Measurements from ENCODE around the gene CARMIL1.

The CARMIL1 gene

GRCh38 chr6:25450469-25451198 is 171.5 kb downstream of the CARMIL1 start:
- DNase-seq: no peak

- DNase-seq: no peak
Measured at GRCh38 chr6:25452031-25452430, 172.9 kb downstream of the CARMIL1 start.

- no peak for DNase-seq
Measured at GRCh38 chr6:25453288-25453687, 174.1 kb downstream of the CARMIL1 start.

GRCh38 chr6:25454136-25454535 is 175.0 kb downstream of the CARMIL1 start:
- no peak for DNase-seq

- DNase-seq: no peak
Measured at GRCh38 chr6:25456249-25457040, 177.3 kb downstream of the CARMIL1 start.

GRCh38 chr6:25457516-25457915 is 178.3 kb downstream of the CARMIL1 start:
- DNase-seq: no peak

- DNase-seq: no peak
Measured at GRCh38 chr6:25458485-25458884, 179.3 kb downstream of the CARMIL1 start.

- DNase-seq: no peak
Measured at GRCh38 chr6:25462235-25462897, 183.2 kb downstream of the CARMIL1 start.

- no peak for DNase-seq
Measured at GRCh38 chr6:25463441-25463840, 184.3 kb downstream of the CARMIL1 start.

GRCh38 chr6:25464225-25464624 is 185.1 kb downstream of the CARMIL1 start:
- no peak for DNase-seq

GRCh38 chr6:25465941-25466340 is 186.8 kb downstream of the CARMIL1 start:
- DNase-seq: no peak

GRCh38 chr6:25468881-25469280 is 189.7 kb downstream of the CARMIL1 start:
- DNase-seq: no peak

GRCh38 chr6:25469797-25470388 is 190.7 kb downstream of the CARMIL1 start:
- no peak for DNase-seq

- DNase-seq: no peak
Measured at GRCh38 chr6:25472306-25472705, 193.1 kb downstream of the CARMIL1 start.

- DNase-seq: no peak
Measured at GRCh38 chr6:25472906-25473305, 193.7 kb downstream of the CARMIL1 start.

GRCh38 chr6:25473447-25473846 is 194.3 kb downstream of the CARMIL1 start:
- DNase-seq: no peak

GRCh38 chr6:25476126-25476525 is 197.0 kb downstream of the CARMIL1 start:
- DNase-seq: no peak

GRCh38 chr6:25477006-25477590 is 197.9 kb downstream of the CARMIL1 start:
- no peak for DNase-seq

- DNase-seq: no peak
Measured at GRCh38 chr6:25478973-25479372, 199.8 kb downstream of the CARMIL1 start.

GRCh38 chr6:25481267-25481666 is 202.1 kb downstream of the CARMIL1 start:
- DNase-seq: no peak

GRCh38 chr6:25482996-25483395 is 203.8 kb downstream of the CARMIL1 start:
- DNase-seq: no peak

- DNase-seq: no peak
Measured at GRCh38 chr6:25483943-25484342, 204.8 kb downstream of the CARMIL1 start.

GRCh38 chr6:25484900-25485299 is 205.7 kb downstream of the CARMIL1 start:
- no peak for DNase-seq
